ENCODE results near the gene GCNT1.

- TF ChIP-seq, protein P1, sequence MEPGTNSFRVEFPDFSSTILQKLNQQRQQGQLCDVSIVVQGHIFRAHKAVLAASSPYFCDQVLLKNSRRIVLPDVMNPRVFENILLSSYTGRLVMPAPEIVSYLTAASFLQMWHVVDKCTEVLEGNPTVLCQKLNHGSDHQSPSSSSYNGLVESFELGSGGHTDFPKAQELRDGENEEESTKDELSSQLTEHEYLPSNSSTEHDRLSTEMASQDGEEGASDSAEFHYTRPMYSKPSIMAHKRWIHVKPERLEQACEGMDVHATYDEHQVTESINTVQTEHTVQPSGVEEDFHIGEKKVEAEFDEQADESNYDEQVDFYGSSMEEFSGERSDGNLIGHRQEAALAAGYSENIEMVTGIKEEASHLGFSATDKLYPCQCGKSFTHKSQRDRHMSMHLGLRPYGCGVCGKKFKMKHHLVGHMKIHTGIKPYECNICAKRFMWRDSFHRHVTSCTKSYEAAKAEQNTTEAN (CRISPR knock-in tag; IDR thresholded peaks at IDR 0.05): no peak
- TF ChIP-seq CTCF (IDR thresholded peaks at IDR 0.05) (no peak), CREB1 (CRISPR knock-in tag; IDR thresholded peaks at IDR 0.05) (no peak), MXD4 (CRISPR knock-in tag; IDR thresholded peaks at IDR 0.05; ENCODE audit: borderline replicate concordance) (no peak), ELF4 (CRISPR knock-in tag; IDR thresholded peaks at IDR 0.05; ENCODE audit: low read depth) (no peak)
- TF ChIP-seq, protein P2, sequence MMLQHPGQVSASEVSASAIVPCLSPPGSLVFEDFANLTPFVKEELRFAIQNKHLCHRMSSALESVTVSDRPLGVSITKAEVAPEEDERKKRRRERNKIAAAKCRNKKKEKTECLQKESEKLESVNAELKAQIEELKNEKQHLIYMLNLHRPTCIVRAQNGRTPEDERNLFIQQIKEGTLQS (CRISPR knock-in tag; conservative IDR thresholded peaks at IDR 0.05): no peak
These were observed 17.2 kb upstream of the GCNT1 start for GRCh38 chr9:76441551-76442322.

Data from WTC11 (cell line).